ENCODE results near the gene TGFBR3. TPM values are rescaled to one million over a fixed set of nuclear protein-coding genes. Genes with fewer than 3 reads are reported as not detected.

Gene TGFBR3
- total RNA-seq, 1 donor from 2014 or later, result 11.0 TPM

DNA sequence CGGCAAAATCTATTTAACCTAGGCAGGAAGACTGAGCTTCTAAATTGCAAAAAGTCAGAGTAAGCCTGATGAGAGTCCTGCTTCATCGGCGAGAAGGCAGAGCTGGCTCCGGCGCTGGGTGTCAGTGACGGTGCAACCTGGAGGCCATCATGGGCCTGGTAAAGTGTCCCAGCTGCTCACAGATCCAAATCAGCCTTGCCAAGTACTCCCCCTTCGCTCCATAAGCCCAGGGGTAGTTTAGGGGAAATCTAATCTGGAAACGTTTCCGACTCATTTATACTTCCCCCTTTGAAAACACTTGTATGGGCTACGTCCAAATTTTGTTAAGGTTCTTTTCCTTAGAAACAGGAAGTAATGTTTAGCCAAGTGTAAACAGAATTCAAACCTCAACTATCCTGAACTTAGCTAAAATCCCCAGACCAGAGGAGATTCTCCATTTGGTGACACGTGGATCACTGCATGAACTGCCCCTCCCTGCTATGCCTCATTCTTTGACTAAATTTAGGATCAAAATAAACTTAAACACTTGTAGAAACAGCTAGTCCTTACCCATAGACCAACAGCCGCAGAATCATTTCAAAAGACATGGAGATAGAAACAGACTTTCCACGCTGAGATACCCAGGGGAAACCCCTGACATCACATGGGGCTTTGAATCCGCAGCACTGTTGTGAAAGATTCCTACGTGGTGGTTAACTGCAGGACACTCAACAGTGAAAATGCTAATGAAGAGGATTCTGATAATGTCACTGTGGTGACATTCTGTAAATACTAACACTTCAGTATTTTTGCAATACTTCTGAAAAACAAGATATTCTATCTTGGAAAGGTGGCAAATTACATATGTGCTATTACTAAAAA lies 172.7 kb downstream of the TGFBR3 start:
- DNase-seq (ENCODE audit: low read depth), result no peak

DNA sequence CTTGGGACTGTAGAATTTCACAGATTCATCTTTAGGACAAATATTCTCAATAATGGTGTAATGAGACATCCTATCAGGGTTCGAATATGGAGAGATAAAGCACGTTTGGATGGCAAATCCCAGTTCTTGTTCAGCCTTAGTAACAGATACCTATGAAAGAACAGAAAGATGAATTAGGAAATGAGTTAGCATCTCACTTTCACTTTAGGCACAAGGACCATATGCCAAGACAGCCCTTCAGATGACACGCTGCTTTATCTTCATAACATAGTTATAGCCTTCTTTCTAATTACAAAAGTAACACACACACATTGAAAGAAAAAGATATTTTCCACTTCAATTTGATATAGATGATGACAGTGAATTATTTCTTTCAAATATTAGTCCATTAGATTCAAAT lies 173.6 kb downstream of the TGFBR3 start:
- no peak for DNase-seq (ENCODE audit: low read depth)

DNA sequence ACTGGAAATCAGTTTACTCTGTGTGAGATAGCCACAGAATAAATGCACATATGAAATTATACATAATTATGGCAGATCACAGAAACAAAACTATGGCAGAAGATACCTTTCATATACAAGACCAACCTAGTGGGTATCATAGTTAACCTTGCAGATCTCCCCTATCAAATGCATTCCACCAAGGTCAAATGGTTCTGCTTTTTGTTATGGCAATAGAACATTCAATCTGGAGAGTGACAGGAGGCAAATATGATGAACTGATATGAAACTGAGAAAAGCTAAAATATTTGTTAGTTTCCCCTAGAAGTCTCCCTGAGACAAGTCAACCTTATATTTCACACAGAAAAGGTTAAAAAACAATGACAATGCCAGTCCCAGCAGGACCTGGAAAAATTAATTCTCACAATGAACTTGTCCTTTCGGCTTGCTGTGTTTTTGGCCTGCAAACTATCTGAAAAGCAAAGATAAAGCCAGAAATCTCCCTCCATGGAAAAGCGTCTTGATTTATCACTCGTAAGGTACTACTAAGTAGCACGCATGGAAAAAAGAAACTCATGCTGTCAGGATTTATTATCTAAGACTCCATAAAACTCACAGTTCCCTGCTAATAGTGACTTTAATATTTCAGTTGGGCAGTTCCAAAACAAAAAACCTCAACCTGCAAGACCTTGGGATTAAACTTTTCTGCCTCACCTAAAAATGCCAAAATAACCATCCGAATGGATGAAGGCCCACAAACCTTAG lies 174.3 kb downstream of the TGFBR3 start:
- DNase-seq (ENCODE audit: low read depth), result no peak

DNA sequence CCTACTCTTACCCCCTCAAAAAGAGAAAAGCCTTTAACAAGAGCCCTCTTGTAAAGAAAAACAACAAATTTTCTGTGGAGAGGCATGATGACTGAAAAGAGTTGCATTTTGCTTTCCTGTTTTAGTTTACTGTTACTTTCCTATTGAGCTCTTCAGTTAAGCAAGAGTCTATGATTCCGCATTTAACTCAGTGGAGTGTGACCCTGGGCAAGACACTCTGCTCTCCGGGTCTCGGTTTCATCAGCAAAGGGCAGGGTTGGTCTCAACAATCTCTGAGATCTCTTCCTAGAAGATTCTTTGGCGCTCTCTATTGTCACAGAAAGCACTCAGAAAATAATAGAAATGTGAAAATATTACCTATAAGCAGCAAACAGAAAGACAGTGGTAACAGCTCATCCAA lies 175.7 kb downstream of the TGFBR3 start:
- peak; percentile 38 for DNase-seq (ENCODE audit: low read depth)

DNA sequence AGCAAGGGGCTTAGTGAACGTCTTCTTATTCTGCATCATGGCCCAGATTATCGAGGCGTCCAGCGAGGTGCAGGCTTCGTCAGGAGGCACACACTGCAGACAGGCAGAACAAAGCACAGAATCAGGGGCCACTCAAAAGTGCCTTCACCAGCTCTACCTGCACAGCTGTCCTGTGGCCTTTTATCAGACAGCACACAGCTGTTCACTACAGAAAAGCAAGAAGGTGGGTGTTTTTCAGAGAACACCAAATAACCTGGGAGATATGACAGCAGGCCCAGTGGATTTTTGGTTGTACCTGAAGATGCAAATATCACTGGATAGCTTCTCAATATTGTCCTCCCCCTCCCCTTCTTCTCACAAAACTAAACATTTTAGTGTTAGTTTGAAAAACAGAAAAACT lies 177.3 kb downstream of the TGFBR3 start:
- no peak for DNase-seq (ENCODE audit: low read depth)

DNA sequence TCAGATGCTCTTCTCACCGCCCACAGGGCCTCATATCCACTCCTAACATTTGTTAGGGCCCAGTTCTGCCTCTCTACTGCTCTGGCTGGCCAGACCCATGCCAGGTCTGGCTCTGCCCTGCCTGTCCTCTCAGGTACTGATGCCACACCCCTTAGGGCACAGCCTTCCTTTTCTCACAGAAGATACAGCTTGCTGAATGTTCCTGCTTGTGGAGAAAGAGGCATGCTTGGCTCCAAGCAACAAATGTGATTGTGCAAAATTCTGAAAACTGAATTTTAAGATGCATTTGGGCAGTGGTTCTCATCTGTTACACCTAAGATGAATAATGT lies 178.1 kb downstream of the TGFBR3 start:
- no peak for DNase-seq (ENCODE audit: low read depth)

DNA sequence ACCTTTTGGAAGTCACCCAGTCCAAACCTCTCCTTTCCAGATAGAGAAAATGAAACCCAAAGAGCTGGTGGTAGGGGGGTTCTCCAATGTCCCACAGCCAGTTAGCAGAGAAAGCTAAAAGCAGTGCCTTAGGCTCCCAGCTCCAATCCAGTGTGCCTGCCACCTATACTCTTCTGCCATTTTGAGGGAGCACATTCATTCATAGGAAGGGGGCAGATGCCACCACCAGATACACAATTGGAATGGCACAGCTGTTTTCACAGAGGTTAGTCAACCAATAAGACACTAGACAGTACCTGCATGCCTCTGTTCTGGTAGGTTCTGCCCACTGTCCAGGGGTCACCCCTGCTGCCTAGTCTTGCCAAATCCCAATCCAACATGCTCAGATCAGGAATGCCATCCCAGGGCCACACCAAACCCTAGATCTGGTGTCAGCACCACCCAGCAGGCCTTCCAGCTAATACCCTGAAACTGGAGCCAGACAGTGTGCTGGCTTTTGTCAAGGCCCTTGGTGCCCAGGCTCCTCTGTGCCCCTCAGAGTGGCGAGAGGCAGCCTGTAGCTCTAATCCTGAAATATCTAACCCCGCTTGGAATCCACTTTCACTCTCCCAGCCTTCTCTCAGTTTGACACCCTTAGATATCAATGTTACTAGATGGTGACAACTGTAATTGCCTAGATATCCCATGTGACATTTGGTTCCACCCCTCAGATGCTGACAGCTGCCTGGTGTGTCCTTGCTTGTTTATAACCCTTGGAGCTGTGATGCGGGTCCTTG lies 178.6 kb downstream of the TGFBR3 start:
- DNase-seq (ENCODE audit: low read depth), result no peak

DNA sequence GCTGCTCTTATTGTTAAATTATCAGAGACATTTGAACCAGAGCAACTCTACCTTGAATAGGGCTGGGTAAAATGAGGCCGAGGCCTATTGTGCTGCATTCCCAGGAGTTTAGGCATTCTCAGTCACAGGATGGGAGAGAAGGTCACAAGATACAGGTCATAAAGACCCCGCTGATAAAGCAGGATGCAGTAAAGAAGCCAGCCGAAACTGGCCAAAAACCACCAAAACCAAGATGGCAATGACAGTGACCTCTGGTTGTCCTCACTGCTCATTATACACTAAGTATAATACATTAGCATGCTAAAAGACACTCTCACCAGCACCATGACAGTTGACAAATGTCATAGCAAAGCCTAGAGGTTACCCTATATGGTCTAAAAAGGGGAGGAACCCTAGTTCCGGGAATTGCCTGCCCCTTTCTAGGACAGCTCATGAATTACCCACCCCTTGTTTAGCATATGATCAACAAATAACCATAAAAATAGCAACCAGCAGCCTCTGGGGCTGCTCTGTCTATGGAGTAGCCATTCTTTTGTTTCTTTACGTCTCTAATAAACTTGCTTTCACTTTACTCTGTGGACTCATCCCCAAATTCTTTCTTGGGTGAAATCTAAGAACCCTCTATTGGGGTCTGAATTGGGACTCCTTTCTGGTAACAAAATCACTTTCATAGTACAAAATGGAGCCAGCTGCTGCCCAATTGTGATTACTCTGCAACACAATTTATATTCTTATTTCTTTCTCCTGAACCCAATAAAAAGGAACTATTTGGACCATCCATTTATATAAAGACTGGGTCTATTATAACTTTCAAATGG lies 179.6 kb downstream of the TGFBR3 start:
- DNase-seq (ENCODE audit: low read depth), result no peak

DNA sequence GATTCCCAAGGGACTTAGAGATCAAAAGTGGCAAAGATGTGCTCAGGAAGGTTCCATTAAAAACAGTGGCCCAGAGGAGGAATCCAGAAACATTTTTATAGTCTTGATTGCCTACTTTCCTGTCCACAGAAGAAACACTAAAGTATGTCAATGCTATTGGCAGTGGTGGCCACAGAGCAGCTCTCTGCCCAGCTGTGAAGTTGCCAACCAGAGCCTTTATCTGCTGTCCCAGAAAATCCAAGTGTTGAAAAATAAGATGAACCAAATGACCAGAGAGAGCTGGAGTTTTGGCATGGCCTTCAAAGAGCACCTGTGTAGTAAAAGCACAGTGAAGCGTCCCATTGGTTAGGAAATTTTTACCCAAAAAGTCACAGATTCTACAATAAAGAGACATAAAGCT lies 181.2 kb downstream of the TGFBR3 start:
- DNase-seq (ENCODE audit: low read depth), result no peak

DNA sequence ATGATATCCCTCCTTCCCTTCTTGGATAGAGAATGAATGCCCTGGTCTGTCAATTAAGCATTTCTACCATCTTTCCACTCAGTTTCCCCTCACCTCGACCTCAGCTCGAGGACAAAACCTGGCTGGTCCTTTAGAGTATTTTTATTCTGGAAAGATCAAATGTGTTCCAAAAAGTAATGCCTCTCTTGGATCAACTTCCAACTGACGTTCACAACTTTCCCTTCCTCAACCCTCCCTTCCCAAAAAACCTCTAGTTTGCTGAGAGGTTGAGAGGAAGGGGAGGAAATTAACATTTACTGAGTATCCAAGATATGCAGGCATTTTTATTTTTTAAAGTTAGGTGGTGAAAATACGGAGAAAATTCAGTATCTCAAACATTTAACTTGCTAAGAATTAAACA lies 182.9 kb downstream of the TGFBR3 start:
- DNase-seq (ENCODE audit: low read depth), result no peak

DNA sequence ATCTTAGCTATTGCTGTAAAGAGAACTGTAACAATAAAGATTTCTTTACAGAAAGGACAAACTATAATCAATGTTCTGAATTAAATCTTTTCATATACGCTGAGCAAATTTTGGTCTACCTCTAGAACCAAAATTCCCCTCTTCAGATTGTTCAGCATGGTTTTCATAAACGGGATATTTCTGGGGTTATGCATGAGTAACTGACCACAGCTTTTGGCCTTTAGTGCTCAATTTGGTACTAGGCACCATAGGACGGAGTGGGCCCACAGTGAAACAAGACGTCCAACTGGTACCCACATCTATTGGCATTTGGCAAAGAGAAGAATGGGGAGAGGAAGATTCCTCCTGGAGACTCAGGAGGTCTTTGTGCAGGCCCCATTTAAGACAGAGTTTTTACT lies 184.5 kb downstream of the TGFBR3 start:
- DNase-seq (ENCODE audit: low read depth), result no peak

DNA sequence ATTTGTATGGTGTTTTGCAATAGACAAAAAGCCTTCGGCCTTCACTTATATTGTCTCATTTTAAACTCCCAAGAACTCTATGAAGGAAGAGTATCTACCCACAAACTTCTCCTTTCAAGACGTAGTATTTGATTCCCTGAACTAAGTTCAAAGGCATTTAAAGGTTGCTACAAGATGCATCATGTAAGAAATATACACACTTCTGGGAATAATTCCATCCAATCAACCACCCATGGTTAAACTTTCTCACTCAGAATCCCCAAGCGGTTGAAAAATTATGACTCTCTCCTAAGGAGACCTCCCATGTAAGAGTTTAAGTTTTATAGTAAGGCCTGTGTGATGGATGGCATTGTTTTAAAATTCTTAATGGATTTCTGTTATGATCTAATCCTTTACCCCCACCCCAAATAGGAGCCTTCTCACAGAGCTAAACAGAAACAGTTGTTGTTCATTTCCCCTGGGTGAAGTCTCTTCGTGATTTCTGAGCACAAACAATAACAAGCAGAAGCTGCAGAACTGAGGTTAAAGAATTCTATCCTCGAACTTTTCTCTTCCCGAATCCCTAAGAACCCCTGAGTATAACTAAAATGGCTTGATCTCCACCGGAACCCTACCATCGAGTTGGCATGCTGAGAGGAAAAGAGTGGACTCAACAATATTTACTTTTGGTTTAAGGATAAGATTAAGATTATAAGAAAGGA lies 185.0 kb downstream of the TGFBR3 start:
- no peak for DNase-seq (ENCODE audit: low read depth)

DNA sequence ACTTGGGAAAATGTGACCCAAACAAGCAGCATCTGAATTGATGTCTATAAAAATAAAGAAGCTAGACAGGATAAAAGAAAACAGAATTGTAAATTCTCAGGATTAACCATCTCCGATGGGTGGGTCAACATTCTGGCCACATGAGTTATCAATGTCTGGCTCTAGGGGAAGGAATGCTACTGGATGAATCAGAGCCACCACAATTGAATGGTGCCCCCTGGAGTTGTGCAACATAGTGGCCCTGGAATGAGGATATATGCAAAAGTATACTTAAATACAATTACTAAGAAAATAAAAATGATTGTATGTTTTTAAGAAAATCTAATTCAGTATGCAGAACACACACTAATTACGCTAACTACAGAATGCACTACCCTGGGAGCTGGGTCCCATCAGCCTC lies 185.6 kb downstream of the TGFBR3 start:
- peak; percentile 17 for DNase-seq (ENCODE audit: low read depth)

DNA sequence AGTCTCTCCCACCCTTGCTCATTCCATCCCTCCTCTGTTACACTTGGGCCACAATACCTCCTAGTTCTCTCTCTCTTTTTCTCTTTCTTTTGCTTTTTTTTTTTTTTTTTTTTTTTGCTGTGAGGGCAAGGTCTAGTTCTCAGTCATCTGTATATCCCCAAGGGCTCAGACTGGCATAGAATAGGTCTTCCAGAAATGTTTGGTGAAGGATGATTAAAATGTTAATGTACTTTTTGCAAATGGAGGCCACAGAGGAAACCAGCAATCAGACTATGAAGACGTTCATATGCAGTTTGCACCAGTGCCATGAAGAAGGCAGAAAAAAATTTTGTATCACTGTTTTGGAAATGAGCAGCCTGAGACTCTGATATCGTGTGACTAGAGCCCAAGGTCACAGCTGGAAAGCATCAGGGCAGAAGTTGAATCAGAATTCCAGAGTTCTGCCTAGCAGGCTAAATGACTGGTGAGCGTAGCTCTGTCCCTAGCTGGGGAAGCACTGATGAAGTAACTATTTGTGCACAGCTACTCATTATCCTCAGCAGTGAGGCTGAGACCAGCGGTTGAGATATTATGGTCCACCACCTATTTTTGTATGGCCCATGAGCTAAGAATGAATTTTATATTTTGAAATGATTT lies 186.5 kb downstream of the TGFBR3 start:
- no peak for DNase-seq (ENCODE audit: low read depth)

DNA sequence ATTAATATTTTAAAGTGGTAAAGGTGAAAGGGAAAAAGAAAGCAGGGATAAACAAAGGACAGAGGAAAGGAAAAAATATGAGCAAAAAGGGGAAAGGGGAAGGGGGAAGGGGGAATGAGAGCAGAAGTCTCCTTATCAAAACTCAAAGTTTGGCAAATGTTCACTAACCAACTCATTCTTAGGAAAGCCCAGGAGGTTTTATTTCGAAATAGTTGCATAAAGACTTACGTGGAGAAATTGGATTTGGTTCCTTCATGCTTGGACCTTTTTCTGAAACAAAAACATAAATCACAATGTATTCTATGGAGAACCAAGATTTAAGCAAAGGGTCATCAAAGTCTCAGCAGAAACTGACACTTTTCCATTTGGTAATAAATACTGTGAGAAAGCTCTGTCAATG lies 188.1 kb downstream of the TGFBR3 start:
- peak; percentile 33 for DNase-seq (ENCODE audit: low read depth)

DNA sequence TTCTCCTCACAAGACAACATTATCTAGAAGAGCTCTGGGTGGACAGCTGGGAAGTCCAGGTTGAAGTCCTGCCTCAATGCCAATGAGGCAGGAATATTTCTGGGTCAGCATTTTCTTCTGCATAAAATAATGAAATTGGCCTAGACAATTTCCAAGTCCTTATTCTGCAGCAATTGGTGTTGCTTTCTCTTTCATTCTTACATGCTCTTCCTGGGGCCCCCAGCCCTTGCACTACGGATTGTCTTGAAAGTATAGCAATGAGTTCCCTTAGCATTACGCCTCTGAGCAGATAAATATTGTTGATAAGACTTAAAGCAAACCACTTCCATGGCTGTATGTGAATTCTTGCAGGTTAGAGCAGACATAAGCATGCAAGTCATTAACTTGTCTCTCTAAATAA lies 188.5 kb downstream of the TGFBR3 start:
- no peak for DNase-seq (ENCODE audit: low read depth)

DNA sequence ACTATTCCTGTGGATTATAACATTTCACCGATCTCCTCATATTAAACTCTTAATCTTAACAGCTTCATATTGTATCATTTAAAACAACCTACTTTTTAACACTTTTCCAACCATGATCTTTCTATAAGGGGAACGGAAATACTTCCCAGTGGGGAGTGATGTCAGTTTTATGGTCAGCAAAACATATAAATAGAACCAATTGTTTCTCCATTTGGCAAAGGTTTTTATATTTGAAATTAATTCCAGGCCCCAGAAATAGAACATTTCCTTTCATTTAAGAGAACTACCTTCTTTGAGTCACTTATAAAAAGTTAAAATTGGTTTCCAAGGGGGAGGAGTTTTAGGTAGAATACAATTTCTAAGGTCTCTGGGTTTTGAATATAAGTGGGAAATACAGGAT lies 189.6 kb downstream of the TGFBR3 start:
- no peak for DNase-seq (ENCODE audit: low read depth)

DNA sequence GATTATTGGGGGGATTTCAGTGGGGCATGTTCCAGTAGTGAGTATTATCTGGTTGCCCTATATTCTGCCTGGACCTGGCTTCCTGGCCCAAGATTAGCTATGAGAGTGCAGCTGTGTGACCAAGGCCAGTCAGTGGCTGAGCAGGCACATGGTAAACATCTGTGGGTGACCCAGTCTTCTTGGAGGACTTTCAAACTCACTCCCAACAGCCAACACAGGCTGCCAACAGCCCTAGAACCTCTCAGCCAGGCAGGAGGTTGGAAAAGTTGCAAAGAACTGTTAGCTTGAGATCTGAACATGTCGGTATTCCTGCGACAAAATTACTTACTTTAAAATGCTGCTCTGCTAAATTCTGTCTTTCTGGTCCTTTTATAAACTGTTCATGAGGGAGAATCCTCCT lies 192.4 kb downstream of the TGFBR3 start:
- DNase-seq (ENCODE audit: low read depth), result no peak

DNA sequence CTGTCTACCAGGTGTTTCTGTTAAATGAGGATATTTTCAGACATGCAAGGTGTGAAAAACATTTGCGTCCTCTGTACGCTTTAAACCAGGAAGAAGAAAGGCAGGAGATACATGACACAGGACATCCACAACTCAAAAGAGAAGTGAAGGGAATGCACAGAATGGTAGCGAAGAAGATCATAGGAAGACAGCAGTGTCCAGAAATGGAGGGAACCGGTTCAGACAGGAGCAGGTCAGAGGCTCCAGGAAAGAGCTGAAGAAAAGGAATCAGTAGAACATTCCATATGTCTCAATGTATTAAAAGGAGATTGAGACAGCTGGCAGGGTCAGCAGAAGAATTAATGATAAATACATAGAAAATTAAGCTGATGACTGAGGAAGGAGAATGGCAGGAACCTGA lies 194.4 kb downstream of the TGFBR3 start:
- no peak for DNase-seq (ENCODE audit: low read depth)

DNA sequence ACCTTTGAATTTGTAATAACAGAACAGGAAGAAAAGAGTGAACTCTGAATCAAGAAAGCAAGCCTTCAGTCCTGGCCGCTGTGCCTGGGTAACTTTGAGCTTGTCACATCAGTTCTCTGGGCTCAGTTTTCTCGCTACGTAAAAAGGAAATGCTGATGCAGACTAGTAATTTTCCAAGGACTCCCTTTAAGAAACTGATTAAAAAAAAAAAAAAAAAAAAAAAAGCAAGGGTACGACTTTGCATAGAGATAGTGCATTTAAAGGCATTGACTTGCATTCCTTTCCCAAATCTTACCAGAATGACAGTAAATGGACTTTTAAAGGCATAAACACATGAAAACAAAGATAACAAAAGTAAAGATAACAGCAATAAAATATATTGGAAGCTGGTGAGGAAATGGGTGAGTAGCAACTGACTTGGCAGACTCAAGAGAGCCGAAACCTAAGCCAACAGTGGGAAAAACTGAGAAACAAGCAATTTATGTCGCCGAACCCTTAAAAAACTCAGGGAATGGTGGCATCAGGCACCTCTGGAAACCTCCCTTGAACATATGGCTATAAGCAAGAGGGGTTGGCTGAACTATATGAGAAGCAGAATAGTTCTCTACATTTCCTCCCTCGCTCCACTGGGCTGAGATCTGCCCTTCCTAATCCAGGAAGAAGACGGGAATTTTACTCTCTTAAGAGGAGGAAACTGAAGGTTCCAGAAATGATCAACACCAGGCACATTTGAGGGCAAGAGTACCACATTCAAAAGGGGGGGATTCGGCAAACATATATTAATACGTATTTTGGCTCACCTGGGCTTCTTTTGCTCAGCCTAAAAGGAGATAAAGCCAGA lies 196.1 kb downstream of the TGFBR3 start:
- no peak for DNase-seq (ENCODE audit: low read depth)

Measured in renal cortical epithelial cell (primary cell).